Cardiac septum (tissue), 1 donor: Measurements from ENCODE around the gene RPH3AL. TPM values are rescaled to one million over a fixed set of nuclear protein-coding genes. Genes with fewer than 3 reads are reported as not detected.
A peak's percentile ranks its signal among the peaks of the same experiment; 100 is the strongest.
"Not testable (repeated sequence)": the region's sequence is repeated elsewhere in the genome, so short reads cannot be mapped to it uniquely, and the experiment has no call there.

Source experiments
- DNase-seq: peaks from one replicate; pipeline ENCODE4 v3.0.0-alpha.2; 2020; ENCODE audit warnings: low spot score
- intact Hi-C: fragments of 100-400 bp; cut with DNase I; formaldehyde crosslinking; loops from one replicate; pipeline ENCODE4 v1.14.0; 2022
- total RNA-seq: library from RNA; stranded (reverse); fragmentation: NEBNext Ultra II Directional; extraction: Animal tissue kit (Norgen Biotek cat#: 25700); gene quantifications from one replicate; pipeline ENCODE4 v1.2.1, GENCODE V29; 2021
- donor health status: DM: no; HTN: no; CAD: no.

Gene RPH3AL
- total RNA-seq, 1 donor from 2014 or later, result 5.5 TPM

- DNase-seq, intact Hi-C loops: not testable (repeated sequence)
Measured at GRCh38 chr17:224576-224975, 128.0 kb downstream of the RPH3AL start.

GRCh38 chr17:223723-224471 lies 128.7 kb downstream of the RPH3AL start:
- DNase-seq, result peak; percentile 60
- intact Hi-C loops, result no loop called here

GRCh38 chr17:222172-222571 lies 130.4 kb downstream of the RPH3AL start:
- intact Hi-C loops, result no loop called here
- peak; percentile 73 for DNase-seq

- DNase-seq, result peak; percentile 22
- intact Hi-C loops, result no loop called here
Measured at GRCh38 chr17:219696-220095, 132.9 kb downstream of the RPH3AL start.

DNA sequence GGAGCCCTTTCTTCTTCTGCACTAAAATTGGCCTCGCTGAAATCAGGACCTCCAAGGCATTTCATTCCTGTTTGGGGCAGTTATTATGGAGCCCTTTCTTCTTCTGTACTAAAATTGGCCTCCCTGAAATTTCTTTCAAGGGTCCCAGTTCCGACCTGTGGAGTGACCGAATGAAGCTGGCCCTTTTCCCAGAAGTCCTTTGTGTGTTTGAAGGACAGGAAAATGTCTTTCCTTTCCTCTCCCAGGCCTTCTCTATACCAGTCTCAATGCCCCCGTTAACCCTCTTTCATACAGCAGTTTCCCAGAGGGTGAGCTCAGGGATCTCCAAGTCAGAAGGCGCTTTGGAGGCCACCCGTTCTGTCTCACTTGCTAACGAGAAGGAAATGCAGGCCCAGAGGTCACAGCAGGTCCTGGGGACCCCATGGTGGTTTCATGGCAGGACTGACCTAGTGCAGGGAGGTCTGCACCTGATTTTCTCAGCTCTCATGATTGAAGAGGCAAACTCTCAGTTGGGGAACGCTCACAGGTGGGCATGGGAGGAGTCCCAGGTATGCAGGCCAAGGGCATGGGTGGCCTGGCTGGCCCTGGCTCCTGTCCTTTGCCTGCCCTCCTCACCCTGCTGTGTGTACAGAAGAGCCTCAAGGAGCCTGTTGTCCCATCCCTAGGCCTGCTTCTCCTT lies 134.0 kb downstream of the RPH3AL start:
- DNase-seq, result peak; percentile 65
- intact Hi-C loops, result no loop called here

DNA sequence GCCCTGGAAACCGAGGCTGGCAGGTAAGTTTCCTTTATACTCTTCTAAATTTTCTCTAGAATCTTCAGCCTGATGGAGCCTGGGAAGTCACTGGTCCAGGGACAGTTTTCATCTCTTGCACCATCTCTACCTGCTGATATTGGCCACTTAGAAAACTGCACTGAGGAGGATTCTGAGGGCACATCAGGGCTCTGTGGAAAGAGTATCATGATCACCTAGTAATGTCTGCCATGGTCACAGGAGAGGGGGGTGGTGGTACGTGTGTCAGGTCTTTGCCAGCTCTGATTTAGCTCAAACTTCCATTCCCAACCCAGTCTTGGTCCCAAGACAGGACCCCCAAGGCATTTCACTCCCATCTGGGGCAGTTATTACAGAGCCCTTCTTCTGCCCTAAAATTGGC lies 136.0 kb downstream of the RPH3AL start:
- intact Hi-C loops, result no loop called here
- DNase-seq, result no peak

DNA sequence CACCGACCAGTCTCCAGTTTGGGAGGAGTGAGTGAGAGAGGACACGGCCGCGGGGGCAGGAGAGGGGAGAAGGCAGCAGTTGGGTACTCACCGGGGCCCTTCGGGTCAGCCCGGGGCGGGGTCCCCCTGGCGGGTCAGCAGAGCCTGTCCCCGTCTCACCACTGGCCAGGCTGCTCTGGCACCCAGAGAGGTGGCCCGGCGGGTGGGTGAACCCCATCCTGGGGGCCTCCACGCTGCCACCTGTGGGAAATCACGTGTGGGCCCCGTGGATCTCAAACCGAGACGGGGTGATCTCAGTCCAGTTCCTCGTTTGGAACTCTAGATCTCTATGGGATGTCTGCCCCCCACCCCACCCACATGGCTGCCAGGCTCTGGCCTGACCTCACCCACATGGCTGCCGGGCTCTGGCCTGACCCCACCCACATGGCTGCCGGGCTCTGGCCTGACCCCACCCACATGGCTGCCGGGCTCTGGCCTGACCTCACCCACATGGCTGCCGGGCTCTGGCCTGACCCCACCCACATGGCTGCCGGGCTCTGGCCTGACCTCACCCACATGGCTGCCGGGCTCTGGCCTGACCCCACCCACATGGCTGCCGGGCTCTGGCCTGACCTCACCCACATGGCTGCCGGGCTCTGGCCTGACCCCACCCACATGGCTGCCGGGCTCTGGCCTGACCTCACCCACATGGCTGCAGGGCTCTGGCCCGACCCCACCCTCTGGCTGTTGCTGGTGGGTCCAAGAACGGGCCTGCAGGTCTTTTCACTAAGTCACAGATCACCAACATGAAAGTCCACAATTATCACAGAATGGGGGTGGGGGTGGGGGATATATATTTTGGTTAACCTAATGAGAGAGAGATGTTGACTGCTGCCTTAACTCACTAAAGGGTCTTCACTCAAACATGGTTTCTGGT lies 136.8 kb downstream of the RPH3AL start:
- DNase-seq, intact Hi-C loops: not testable (repeated sequence)

DNA sequence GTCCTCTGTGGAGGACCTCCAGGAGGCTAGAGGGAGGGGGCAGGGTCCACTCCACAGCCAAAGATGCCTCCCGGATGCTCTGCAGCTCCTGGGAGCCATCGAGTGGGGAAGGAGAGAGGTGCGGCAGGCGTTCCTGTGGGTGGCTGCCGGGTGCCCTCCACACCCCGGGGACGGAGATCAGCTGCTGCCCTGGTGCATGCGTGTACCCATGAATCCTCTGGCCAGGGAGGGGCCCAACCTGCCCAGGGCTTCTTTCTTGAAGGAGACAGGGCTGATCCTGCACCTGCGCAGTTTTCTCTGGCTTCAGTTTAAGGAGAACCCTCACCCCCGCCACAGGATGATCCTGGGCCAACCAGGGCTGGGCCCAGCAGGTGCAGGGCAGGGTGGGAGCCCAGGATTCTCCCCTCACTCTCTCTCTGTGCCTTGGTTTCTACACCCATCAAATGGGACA lies 137.7 kb downstream of the RPH3AL start:
- intact Hi-C loops, result no loop called here

GRCh38 chr17:213286-214105 lies 139.1 kb downstream of the RPH3AL start:
- DNase-seq, result peak; percentile 47
- intact Hi-C loops, result no loop called here

More for the DNA sequence above, 137.7 kb downstream of the RPH3AL start:
- no peak for DNase-seq

- no peak for DNase-seq
- intact Hi-C loops, result no loop called here
Measured at GRCh38 chr17:210402-210801, 142.2 kb downstream of the RPH3AL start.

GRCh38 chr17:208429-208828 lies 144.2 kb downstream of the RPH3AL start:
- intact Hi-C loops, result no loop called here

GRCh38 chr17:207775-208174 lies 144.8 kb downstream of the RPH3AL start:
- intact Hi-C loops, result no loop called here

More at GRCh38 chr17:208429-208828, 144.2 kb downstream of the RPH3AL start:
- DNase-seq, result peak; percentile 67

GRCh38 chr17:206941-207560 lies 145.6 kb downstream of the RPH3AL start:
- intact Hi-C loops, result no loop called here
- peak; percentile 19 for DNase-seq

More at GRCh38 chr17:207775-208174, 144.8 kb downstream of the RPH3AL start:
- DNase-seq, result peak; percentile 14

- intact Hi-C loops, DNase-seq: not testable (repeated sequence)
Measured at GRCh38 chr17:206484-206883, 146.1 kb downstream of the RPH3AL start.

DNA sequence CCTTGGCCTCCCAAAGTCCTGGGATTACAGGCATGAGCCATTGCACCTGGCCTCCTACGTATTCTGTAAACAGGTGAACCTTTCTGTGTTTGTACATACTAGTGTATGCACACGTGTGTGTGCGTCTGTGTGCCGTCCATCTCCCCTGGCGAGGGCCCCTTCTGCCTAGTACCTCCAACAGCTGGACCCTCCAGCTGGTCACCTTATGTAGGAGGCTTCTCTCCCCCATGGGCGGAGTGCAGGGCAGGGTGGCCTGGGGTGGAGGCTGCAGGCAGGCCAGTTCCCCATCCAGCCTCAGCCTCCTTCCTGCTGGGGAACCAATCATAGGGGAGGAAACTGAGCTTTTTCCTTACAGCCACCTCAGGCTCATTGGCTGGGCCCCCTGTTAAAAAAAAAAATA lies 146.8 kb downstream of the RPH3AL start:
- intact Hi-C loops, result no loop called here
- DNase-seq, result peak; percentile 14

DNA sequence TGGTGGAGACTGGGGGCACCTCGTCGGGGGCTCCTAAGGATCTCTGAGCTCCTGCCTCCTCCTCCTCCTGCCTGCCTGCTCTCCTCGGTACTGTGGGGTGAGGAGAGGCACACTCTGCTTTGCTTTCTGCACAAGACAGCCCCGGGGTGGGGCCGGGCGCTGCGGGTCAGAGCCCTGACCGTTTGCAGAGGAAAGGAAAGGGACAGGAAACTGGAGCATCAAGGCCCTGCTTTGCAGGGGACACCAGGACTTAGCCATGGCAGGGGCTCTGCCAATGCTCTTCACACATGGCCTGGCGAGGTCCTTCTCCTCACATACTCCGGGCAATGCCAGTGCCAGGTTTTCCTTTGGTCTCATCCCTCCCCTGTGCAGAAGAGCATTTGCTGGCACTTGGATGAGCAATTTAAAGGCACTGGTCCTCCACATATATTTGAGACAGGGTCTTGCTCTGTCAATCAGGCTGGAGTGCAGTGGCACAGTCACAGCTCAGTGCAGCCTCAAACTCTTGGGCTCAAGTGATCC lies 147.4 kb downstream of the RPH3AL start:
- DNase-seq, result no peak
- intact Hi-C loops, result no loop called here

DNA sequence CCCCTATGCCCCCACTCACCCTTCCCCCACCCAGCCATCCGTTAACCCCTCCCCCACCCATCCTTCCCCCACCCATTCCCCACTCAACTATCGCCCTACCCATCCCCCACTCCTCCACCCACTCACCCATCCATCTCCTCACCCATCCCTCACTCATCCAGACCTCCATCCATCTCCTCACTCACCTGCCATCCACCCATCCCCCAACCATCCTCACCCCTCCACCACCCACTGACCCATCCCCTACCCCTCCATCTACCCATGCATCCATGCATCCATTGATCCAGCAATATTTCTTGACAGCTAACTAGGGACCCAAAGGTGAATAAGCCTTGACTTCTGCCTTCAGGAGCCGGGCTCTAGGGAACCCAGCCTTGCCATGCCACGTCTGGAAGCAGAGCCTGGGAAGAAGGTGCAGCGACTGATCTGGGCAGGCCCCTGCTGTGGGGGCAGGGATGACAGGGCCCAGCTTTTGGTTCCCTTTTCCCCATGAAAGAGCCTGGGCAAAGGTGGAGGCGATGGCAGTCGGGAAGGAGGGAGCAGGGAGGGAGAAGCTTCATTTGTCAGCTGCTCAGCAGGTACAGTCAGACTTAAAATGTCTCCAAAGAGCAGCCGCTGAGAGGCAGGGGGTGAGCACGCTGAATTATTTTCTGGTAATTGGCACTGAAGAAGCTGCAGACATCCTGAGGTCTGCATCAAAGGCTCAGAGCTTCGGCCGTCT lies 148.0 kb downstream of the RPH3AL start:
- intact Hi-C loops, result no loop called here

DNA sequence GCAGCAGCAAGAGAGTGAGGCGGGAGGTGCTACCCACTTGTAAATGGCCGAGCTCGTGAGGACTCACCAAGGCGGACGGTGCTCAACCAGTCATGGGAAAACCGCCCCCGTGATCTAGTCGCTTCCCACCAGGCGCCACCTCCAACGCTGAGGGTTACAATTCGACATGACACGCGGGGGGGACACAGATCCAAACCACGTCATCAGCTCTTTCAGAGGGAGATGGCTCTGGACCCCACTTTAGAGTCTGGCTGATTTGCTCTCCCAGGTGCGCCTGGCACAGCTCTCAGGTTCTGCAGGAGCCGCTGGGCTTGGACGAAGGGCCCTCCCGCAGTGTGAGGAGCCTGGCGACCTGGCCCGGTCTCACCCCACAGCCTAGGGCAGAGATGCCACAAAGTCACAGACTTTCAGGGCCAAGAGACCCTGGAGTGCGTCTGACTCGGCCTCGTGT lies 150.1 kb downstream of the RPH3AL start:
- no peak for DNase-seq
- intact Hi-C loops, result no loop called here

More for the DNA sequence above, 148.0 kb downstream of the RPH3AL start:
- no peak for DNase-seq
